ENCODE data around the gene ANO2.

The ANO2 gene

DNA sequence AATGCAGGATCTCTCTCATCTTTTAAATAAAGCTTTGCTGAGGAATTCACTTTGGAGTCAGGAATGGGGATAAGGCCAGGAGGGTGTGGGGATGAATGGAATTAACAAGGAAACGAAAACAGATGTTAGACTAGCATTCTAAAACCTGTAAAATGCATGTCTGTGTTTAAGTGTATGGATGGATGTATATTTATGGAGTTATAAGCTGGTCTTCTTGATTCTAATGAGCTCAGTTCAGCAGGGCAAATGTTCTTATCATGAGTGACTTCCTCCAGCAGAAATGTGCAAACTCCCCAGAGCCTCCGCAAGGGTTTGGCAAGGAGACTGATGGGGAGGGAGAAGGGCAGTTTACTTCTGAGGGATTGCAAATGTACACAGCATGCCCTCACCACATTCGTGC is 364.0 kb downstream of the ANO2 start:
- no peak for DNase-seq (ENCODE audit: low spot score)

DNA sequence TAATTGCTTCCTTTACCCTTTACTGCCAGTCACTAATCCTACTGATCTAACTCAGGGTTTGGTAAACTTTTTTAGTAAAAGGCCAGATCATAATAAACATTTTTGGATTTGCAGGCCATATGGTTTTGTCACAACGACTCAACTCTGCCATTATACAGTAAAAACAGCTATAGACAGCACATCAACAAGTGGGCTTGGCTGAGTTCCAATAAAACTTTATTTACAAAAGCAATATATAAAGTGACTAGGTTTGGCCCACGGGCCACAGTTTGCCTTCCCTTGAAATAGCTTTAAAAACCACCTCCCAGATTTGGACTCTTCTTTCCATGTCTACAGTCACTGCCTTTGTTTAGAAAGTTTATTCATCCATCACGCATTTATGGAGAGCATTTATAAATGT is 366.3 kb downstream of the ANO2 start:
- no peak for DNase-seq (ENCODE audit: low spot score)

DNA sequence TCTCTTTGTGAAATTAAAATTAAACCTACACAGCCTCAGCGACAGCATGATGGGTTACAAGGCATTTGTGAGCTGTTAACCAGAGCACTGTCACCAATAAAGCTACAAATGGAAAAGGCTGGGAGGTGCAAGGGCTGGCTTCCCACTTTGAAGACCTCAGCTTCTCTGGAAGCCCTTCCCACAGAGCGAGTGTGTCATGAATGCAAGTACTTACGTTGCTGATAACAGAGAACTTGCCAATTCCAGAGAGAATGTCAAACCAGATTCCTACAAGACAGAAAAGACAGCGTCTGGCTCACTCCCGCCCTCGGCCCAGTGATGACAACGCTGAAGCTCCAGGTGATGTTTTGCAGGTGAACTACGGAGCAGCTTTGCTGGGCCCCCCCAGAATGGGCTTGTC is 367.3 kb downstream of the ANO2 start:
- no peak for DNase-seq (ENCODE audit: low spot score)

DNA sequence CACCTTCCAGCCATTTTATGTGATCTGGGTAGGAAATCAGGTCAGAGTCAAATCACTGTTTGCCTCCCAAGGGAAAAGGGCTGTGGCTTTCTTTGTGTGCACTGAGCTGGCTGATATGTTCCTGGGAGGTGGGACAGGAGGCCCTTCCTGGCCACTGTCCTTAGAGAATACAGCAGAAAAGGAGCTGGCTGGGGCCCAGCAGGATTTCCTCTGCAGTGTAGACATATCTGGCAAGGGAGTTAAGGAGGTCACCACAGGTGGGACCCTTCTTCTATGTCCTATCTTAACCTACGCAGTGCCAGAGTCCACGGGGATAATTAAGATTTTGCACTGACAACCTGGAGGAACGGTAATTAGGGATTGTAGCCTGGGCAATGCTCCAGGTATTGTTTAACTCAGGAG is 367.8 kb downstream of the ANO2 start:
- DNase-seq (ENCODE audit: low spot score) = no peak

DNA sequence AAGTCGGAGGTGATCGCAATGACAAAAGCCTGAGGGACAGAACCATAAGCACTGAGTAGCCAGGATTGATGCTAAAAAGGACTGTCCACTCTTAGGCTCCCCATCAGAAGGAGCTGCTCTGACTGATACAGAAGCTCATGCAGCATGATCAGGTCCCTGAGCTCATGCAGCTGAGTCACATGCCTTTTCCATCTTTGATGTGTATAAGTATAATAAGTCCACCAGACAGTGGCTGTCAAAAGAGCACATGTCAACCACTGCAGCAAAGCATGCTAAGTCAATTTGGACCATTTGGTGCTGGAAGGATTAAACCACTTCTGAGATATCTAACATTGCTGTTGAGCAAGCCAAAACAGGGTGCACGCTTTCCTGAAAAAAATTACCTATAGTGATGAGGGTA is 369.1 kb downstream of the ANO2 start:
- no peak for DNase-seq (ENCODE audit: low spot score)

DNA sequence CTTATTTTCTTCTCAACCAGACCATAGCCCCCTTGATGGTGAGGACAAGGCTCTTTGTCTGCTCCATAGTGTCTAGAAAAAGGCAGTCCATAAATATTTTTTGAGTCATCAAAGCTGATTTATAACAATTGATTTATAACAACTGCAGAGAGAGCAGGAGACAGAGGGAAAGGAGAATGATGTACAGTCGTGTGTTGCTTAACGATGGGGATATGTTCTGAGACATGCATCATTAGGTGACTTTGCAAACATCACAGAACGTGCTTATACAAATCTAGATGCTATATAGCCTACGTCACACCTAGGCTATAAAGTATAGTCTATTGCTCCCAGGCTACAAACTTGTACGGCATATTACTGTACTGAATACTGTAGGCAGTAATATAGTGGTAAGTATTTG is 369.8 kb downstream of the ANO2 start:
- DNase-seq (ENCODE audit: low spot score) = no peak

DNA sequence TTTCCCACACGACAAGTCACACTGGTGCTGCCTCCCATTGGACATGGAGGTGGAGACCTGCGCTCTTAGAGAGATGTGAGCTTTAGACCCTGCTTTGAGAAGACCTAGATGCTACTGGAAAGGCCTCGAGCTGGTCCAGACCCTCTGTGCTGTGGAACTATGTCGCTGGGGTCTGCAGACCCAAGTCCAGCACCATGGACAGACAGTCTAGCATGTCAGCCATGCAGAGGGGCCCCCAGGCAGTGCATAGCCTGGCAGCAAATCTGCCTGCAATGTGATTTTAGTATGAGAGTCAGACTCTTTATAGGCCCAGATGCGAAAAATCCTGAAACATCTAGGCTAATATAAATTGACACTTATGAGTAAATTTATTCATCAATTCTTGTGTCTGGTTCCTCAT is 371.7 kb downstream of the ANO2 start:
- no peak for DNase-seq (ENCODE audit: low spot score)

DNA sequence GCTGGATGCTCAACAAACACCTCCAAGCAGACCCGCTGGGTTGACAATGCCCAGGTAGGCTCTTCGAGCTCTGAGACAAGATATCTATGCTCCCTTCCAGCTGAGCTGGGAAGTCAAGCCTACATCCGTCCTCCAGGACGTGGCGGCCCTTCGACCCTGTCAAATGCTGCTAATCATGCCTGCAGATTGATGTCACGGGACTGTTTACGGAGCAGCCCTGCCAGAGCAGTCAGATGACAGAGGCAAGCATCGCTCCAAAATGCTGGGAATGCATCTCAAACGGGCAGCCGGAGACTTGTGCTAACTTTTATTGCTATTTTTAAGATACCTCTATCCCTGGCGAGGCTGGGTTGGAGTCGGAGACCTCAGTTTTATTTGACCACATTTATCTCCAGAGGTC is 373.9 kb downstream of the ANO2 start:
- no peak for DNase-seq (ENCODE audit: low spot score)

DNA sequence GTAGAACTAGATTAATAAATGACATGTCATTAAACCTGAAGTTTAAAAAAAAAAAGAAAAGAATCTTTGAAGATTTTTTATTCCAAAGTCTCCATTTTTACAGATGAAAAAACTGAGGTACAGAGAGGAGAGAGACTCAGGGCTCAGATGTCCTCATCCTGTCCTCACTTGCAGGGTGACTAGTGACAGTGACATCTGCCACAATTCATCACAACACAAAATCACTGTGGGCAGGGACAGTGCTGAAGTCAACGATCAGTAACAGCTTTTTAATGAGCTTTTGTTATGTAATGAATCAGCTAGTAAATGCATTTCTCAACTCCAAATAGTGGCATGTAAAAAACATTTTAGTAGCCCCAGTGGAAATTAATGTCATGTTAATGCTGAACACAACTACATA is 374.6 kb downstream of the ANO2 start:
- DNase-seq (ENCODE audit: low spot score) = no peak

DNA sequence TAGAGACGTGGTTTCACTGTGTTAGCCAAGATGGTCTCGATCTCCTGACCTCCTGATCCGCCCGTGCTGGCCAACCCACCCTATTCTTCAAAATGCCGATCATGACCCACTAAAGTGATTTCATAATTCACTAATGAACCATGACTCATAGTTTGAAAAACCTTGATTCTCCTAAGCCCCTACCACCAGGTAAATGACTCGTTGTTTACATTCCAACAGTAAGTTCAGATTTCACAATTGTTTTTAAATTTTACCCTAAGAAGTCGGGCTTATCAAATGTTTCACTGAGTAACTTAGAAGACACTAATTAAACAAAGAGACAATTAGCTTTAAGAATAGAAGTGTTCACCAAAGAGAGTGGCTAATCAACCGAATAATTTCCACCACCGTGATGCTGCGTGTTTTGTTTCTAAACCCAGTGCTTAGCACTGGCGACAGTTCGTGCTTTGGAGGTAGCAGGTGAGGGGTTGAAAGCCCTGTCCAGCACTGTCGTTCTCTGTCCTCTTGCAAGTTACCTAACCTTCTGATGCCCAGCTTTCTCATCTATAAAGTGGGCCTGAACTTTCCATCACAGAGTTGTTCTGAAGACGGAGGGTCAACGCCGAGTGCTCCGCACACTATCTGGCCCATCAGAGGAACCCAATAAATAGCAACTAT is 376.6 kb downstream of the ANO2 start:
- DNase-seq (ENCODE audit: low spot score) = no peak

DNA sequence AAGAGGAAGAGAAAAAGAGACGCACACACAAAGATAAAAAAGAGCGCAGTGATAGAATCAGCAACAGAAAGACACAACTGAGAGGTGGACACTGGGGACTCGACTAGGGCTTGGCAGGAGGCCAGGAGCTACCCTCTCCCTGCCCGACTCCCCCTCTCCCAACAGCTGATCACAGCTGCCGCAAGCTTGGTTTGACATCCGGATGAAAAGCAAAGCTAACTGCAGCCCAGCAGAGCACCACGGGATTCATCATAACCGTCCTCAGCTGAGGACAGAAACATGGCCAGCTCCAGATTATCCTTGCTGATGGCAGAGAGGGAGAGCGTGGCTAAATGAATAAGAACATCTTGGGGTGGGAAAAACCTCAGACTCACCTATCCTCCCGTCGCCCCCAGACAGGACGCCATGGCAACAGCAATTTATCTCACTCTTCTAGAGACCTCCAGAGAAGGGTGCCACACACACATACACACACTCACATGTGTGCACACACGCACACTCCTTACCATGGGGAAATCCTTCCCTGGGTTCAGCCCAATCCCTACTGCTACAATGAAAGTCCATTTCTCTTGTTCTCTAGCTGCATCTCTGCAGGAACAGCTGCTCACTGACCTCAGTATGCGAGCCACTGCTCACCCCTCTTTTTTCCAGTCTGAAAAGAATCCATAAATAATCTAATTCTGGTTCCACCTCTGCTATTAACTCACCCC is 377.9 kb downstream of the ANO2 start:
- DNase-seq (ENCODE audit: low spot score) = no peak

DNA sequence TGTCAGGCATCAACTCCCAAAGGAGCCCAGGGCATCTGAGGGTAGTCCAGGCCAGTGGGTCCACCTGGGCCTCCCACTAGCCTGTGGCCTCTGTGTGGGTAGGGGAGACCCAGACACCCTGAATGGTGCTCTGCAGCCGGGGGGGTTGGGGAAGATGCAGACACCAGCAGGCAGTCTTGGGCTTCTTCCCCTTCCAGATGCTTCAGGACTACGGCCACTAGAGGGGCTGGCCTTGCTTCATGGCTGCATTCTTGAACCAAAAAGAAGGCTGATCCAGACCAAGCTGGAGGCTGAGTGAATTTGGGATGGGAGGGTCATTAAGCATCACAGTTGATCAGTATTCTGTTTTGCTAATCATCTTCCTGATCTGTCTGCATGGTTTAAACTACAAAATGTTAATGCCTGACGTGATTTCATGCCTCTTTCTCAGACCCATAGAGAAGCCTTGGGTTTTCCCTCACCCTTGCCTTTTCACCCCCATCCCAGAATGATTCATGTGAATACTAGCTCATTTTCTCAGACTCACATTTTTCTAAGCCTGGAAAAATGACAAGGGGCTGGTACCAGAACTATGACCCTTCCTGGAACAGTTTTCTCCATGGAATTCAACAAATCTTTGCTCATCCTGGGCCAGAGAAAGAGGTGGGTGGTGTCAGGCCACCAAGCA is 379.0 kb downstream of the ANO2 start:
- DNase-seq (ENCODE audit: low spot score) = no peak

DNA sequence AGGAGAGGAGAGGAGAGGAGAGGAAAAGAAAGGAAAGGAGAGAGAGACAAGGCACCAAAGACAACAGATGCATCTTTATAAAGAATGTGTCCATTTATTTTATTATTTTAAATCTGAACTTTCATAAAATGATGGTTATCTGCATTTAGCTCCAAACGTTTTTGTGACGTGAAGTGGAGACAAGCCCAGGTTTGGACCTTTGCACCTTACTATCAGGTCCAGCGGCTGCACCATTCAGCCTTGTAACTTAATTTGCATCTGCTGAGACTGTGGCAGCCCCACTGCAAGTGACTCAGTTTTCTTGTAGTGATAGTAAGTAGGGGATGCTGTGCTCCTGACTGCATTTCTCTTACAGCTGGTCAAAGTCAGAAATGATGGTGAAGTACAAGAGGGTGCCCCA is 382.5 kb downstream of the ANO2 start:
- no peak for DNase-seq (ENCODE audit: low spot score)

DNA sequence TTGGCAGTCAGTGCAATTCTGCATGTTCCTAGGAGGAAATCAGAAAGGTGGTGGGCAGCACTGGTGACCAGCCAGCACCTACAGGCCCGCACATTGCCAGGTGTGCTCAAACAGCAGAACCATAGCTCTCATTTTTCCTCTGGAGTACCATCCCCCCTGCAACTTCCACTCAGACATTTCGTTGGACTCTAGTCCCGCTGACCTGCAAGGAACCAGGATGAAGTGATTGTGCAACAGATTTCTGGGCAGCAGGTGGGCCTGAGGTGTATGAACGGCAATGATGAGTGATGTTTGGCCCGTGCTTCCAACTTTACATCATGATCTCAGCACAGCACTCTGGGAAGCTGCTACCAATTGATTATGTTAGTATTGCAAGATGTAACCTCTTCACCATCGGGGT is 383.2 kb downstream of the ANO2 start:
- DNase-seq (ENCODE audit: low spot score) = no peak

DNA sequence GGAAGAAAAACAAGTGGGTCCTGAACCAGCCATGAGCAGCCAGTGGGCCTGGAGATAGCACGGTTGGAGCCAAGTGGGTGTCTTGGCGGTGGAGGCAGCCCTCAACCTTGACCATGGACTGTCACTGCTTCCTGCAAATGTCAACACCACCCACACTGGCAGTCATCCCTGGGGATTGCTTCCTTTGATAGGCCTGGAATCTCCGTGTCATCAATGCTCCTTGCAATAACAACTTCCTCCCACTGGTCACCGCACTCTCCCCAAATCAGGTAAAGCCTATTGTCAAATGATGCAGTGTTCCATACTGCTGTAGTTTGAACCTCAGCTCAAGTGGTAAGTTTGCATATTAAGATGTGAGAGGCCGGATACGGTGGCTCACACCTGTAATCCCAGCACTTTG is 384.0 kb downstream of the ANO2 start:
- no peak for DNase-seq (ENCODE audit: low spot score)

DNA sequence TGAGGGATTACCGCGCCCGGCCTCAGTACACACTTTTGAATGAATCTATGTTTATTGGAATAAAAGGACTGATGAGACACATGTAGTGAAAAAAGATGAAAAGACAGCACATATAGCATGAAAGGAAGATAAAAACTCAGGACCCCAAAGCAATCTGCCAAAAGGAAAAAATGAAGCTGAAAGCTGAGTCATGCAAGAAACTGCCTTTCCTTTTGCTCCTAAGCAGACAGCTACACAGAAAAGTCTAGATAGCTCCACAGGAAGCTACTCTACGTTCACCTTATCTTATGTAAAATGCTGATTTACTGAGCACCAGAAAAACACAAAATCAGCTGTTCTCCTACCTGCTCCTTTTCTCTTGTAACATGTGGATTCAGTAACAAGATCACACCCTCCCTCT is 384.8 kb downstream of the ANO2 start:
- DNase-seq (ENCODE audit: low spot score) = no peak

DNA sequence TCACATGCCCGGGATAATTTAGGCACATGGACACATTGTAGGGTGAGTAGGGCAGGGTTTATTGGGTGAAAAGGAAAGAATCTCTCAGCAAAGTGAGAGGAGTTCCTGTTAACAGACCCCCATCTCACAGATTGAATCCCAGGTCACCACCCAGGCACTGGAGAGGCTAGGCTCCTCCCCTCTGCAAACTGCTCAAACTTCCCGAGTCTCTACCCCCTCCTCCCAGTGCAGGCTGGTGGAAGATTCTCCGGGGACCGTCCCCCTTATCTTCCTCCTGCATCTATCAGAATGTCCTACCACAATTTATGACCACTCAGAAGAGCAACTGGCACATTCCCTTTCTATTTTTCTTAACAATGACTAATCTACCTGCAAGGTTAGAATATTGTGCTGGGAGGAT is 387.2 kb downstream of the ANO2 start:
- DNase-seq (ENCODE audit: low spot score) = no peak

DNA sequence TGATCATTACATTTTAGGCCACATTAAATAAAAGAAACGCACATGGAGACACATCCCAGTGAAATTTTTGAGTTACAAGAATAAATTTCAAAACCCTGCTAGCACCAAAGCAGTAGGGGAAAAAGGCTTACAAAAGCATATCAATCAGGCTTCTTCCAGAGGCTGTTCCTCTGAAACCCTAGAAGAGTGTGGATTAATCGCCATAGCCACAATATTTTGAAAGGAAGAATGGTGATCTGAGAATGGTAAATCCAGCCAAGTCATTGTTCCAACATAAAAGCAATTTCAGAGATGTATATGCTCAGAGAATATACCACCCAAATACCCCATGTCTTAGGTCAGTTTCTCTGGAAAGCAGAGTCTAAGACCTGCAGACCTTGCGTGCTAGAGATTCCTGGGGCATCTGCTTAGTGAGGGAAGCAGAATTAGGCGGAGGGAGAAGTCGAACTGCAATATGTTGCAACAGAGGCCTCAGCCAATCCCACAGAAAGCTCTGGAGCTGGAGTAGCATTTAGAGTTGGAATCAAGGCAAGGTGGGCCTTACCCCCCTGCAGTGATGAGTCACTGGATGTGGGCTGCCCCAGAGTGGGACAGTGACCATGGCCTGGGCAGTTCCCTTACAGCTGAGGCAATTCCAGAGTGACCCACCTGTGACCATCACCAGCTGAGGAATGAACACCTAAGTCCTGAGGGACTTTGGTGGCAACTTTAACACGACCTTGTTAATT is 387.9 kb downstream of the ANO2 start:
- no peak for DNase-seq (ENCODE audit: low spot score)

DNA sequence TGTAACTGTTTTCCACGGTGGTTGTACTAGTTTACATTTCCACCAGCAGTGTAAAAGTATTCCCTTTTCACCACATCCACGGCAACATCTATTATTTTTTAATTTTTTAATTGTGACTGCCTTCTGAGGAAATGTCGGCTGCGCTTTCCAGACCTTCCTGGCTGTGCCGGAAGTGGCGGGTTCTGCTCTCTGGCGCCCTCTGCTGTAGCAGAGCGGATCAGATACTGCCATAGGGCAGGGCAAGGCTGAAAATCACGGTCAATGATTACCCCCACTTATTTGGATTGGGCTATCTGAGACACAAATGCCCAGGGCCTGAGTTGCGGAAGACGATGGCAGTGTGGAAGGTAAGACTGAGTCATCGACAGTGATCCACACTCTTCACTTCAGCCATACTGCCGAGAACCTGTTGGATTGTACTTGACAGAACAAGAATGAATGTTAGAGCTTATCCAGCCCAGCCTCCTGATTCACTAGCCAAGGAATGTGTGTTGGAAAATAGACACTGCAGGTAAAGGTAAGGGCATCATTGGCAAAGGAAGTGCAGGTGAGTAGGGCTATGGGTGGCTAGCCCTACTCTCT is 388.9 kb downstream of the ANO2 start:
- no peak for DNase-seq (ENCODE audit: low spot score)

DNA sequence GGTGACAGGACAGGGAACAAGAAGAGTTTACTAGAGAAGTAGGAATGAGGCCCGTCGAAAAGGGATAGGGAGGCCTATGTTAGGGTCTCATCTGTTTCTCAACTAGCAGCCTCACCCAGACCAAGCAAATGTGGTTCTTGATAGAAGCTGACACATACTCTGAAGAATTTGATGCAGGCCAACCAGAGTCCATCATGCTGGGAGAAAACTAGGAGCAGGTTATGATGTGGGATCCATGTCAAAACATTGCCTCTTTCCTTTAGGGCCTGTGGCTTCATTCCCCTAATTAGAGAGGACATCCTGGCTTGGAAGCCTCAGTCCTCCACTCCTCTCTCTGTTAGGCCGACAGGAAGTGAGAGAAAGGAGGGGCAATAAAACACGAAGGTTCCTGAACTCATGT is 390.3 kb downstream of the ANO2 start:
- DNase-seq (ENCODE audit: low spot score) = no peak

DNA sequence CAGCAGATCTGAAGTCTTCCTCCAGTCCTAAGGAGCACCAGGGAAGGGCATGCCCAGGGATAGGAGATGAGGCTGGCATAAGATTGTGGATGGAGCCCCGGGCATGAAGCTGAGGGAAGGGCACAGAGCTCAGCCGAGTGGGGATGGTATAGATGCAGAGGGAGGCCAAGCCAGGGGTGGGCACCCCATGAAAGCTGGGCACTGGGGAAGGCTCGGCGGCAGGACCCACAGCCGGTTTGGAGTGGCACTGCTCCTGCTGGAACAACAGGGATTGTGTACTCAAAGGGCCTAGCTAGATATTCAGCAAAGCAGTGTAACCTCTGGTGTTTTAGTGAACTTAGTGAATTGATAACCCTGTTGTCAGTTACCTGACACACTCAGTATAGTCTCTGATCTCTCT is 396.0 kb downstream of the ANO2 start:
- no peak for DNase-seq (ENCODE audit: low spot score)

DNA sequence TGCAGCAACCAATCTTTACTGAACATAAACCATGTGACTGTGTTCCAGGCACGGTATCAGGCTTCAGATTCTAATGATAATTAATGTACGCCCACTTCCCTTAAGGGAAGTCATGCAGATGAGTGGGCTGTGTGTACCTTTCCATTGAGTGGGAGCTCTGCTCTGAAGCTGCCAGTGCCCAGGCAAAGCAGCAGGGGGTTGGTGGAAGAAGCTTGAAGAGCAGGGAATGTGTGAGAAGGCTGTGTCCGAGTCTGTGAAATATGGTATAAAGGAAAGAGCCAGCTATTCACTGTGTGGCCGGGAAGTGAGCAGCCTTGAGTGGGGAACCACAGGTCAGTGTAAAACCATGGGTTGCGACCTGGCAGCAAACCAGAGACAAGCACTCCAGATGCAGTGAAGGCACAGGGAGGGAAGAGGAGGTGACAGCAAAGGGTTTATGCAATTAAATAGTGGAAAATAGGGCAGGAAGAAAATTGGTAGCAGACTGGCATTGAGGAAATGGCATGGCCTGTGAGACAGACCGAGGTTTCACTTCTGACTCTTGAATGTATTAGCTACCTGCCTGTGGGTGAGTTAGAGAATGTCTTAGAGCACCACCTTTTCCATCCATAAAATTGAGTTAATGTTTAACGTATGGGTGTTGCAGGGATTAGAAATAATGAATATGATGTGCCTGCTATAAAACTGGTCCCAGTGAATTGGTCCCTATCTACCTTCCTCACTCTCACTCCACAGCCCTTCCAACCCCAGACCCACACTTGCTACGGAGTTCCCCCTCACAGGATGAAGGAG is 396.7 kb downstream of the ANO2 start:
- DNase-seq (ENCODE audit: low spot score) = no peak

All from cerebellar cortex (tissue), 1 donor.